Measurements from ENCODE around the gene LDLRAD4. TPM values are rescaled to one million over a fixed set of nuclear protein-coding genes. Genes with fewer than 3 reads are reported as not detected.

The LDLRAD4 gene
- total RNA-seq, 1 experiment from 2014 or later = 1.7 TPM

- no peaks in the 10 kb centered on the region for H4K20me1 ChIP-seq (ENCODE audit: insufficient read depth)
- H3K4me3 ChIP-seq = no peak overlapping the region
- H3K9me2 ChIP-seq (ENCODE audit: insufficient read depth) = no peaks in the 10 kb centered on the region
- peaks cover 81% of the 10 kb centered on the region for H3K27me3 ChIP-seq (ENCODE audit: insufficient read depth, low read depth)
- no TSS peak for BruUV-seq (replicated peaks)
- H3K9me3 ChIP-seq (ENCODE audit: insufficient read depth, low read depth) = no peaks in the 10 kb centered on the region
- no peak for DNase-seq
- POLR2A ChIA-PET (ENCODE audit: unreplicated experiment) = no interaction called here
- H3K79me2 ChIP-seq (ENCODE audit: low read depth) = no peaks in the 10 kb centered on the region
- no peaks in the 10 kb centered on the region for H3K4me1 ChIP-seq (replicated peaks; ENCODE audit: insufficient read depth)
- no peak overlapping the region for H3K4me2 ChIP-seq
- H2AFZ ChIP-seq = no peak overlapping the region
- intact Hi-C loops (cut with micrococcal nuclease; ENCODE audit: unreplicated experiment) = no loop called here
- TF ChIP-seq CTCF (conservative IDR thresholded peaks at IDR 0.05) = no peak
- TF ChIP-seq EZH2 (IDR thresholded peaks at IDR 0.05; ENCODE audit: low read depth) = no peak
- no peak overlapping the region for H3K27ac ChIP-seq
- CTCF ChIA-PET = no interaction called here
- H3F3A ChIP-seq (ENCODE audit: insufficient read depth, low read depth) = no peaks in the 10 kb centered on the region
- no peaks in the 10 kb centered on the region for H3K36me3 ChIP-seq (ENCODE audit: low read depth)
Measured at GRCh38 chr18:13437796-13438506, 219.4 kb downstream of the LDLRAD4 start.

- TF ChIP-seq CTCF (conservative IDR thresholded peaks at IDR 0.05) (no peak), EZH2 (IDR thresholded peaks at IDR 0.05; ENCODE audit: low read depth) (no peak)
- no TSS peak for BruUV-seq (replicated peaks)
- Histone ChIP-seq H3K36me3 (ENCODE audit: low read depth) (no peaks in the 10 kb centered on the region), H3K4me2 (no peak overlapping the region), H3K27ac (no peak overlapping the region), H2AFZ (no peak overlapping the region), H3K27me3 (ENCODE audit: insufficient read depth, low read depth) (peaks cover 81% of the 10 kb centered on the region), H3K4me3 (no peak overlapping the region), H3K79me2 (ENCODE audit: low read depth) (no peaks in the 10 kb centered on the region), H3K9me2 (ENCODE audit: insufficient read depth) (no peaks in the 10 kb centered on the region), H3F3A (ENCODE audit: insufficient read depth, low read depth) (no peaks in the 10 kb centered on the region), H4K20me1 (ENCODE audit: insufficient read depth) (no peaks in the 10 kb centered on the region), H3K9me3 (ENCODE audit: insufficient read depth, low read depth) (no peaks in the 10 kb centered on the region), H3K4me1 (replicated peaks; ENCODE audit: insufficient read depth) (no peaks in the 10 kb centered on the region)
- CTCF ChIA-PET = no interaction called here
- POLR2A ChIA-PET (ENCODE audit: unreplicated experiment) = no interaction called here
- DNase-seq = no peak
- intact Hi-C loops (cut with micrococcal nuclease; ENCODE audit: unreplicated experiment) = no loop called here
Measured at GRCh38 chr18:13438507-13439056, 220.0 kb downstream of the LDLRAD4 start.

- CTCF ChIA-PET = no interaction called here
- no peak for DNase-seq
- H3K9me3 ChIP-seq (ENCODE audit: insufficient read depth, low read depth) = no peaks in the 10 kb centered on the region
- BruUV-seq (replicated peaks) = no TSS peak
- POLR2A ChIA-PET (ENCODE audit: unreplicated experiment) = no interaction called here
- no peaks in the 10 kb centered on the region for H4K20me1 ChIP-seq (ENCODE audit: insufficient read depth)
- no peak overlapping the region for H3K4me2 ChIP-seq
- H3K79me2 ChIP-seq (ENCODE audit: low read depth) = no peaks in the 10 kb centered on the region
- intact Hi-C loops (cut with micrococcal nuclease; ENCODE audit: unreplicated experiment) = no loop called here
- peaks cover 87% of the 10 kb centered on the region for H3K27me3 ChIP-seq (ENCODE audit: insufficient read depth, low read depth)
- no peak overlapping the region for H3K4me3 ChIP-seq
- no peaks in the 10 kb centered on the region for H3F3A ChIP-seq (ENCODE audit: insufficient read depth, low read depth)
- H3K4me1 ChIP-seq (replicated peaks; ENCODE audit: insufficient read depth) = no peaks in the 10 kb centered on the region
- no peak overlapping the region for H2AFZ ChIP-seq
- TF ChIP-seq CTCF (conservative IDR thresholded peaks at IDR 0.05) (no peak), EZH2 (IDR thresholded peaks at IDR 0.05; ENCODE audit: low read depth) (no peak)
- no peaks in the 10 kb centered on the region for H3K9me2 ChIP-seq (ENCODE audit: insufficient read depth)
- no peaks in the 10 kb centered on the region for H3K36me3 ChIP-seq (ENCODE audit: low read depth)
- no peak overlapping the region for H3K27ac ChIP-seq
Measured at GRCh38 chr18:13439461-13439860, 220.9 kb downstream of the LDLRAD4 start.

All from PC-9 (cell line).